Stomach (tissue), 4 donors: ENCODE measurements around the gene ZNF451.

ENCODE experiments used
- CTCF ChIP-seq, 7 experiments: fragments of 450-650 bp in 4 of 7; fragments of 200-600 bp in 3 of 7; sonication (generic) in 3 of 7; IDR thresholded peaks; one replicate each; pipeline ENCODE4 v1.5.1; 2016 to 2019; ENCODE audit warnings: antibody characterized with exemption in 7 of 7, control low read depth in 2 of 7, mild to moderate bottlenecking in 1 of 7
- POLR2A ChIP-seq, 4 donors: fragments of 450-650 bp; IDR thresholded peaks; one replicate each; pipeline ENCODE4 v1.6.1; 2016; ENCODE audit warnings: antibody characterized with exemption in 4 of 4, control low read depth in 2 of 4, mild to moderate bottlenecking in 1 of 4, moderate library complexity in 1 of 4
- POLR2AphosphoS5 ChIP-seq, 3 donors: sonication (generic); formaldehyde crosslinking; IDR thresholded peaks; one replicate each; pipeline ENCODE4 v1.6.1; 2016; ENCODE audit warnings: antibody characterized with exemption in 3 of 3

DNA sequence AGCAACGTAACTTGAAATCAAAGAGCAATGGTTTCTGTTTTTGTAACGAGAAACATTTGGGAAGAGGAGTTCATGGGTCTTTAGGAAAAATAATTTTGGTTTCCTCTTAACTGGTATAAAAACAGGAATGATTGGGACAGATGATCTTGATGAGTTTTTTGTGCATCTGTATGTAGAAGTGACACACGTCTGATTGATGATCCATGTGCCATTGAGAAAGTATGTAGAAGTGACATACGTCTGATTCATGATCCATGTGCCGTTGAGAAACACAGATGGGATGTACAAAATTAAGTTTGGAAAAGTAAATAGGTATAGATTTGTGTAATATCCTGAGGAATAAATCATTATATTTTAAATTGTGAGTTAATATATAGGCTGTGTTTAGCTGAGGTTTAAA, 41.4 kb upstream of the ZNF451 start:
- TF ChIP-seq CTCF (IDR thresholded peaks at IDR 0.05) (no peak), POLR2A (IDR thresholded peaks at IDR 0.05) (no peak), POLR2AphosphoS5 (IDR thresholded peaks at IDR 0.05) (no peak)
